Endodermal cell (in vitro differentiated cells): ENCODE data around the gene SUPT3H. TPM values are rescaled to one million over a fixed set of nuclear protein-coding genes. Genes with fewer than 3 reads are reported as not detected.
A peak's percentile ranks its signal among the peaks of the same experiment; 100 is the strongest.

Source experiments
- DNase-seq: peaks from one replicate; pipeline ENCODE4 v3.0.0-alpha.2; 2017
- H3K27ac ChIP-seq: 2 replicates; pipeline ENCODE4 v1.5.1; 2013; ENCODE audit warnings: mild to moderate bottlenecking, low read depth, low read length, moderate library complexity
- H3K27me3 ChIP-seq: 2 replicates; pipeline ENCODE4 v1.6.1; 2013; ENCODE audit warnings: mild to moderate bottlenecking, low read length, moderate library complexity; ENCODE audit not compliant: insufficient read depth, control insufficient read depth, poor library complexity, severe bottlenecking
- H3K36me3 ChIP-seq: 2 replicates; pipeline ENCODE4 v1.7.0; 2013; ENCODE audit warnings: mild to moderate bottlenecking, low read length, moderate library complexity; ENCODE audit not compliant: control insufficient read depth, insufficient read depth
- H3K4me1 ChIP-seq: one replicate; pipeline ENCODE4 v1.7.0; 2013; ENCODE audit warnings: low read length; ENCODE audit not compliant: control insufficient read depth, insufficient read depth
- H3K4me3 ChIP-seq: 2 replicates; pipeline ENCODE4 v1.5.1; 2013; ENCODE audit warnings: mild to moderate bottlenecking, low read length, moderate library complexity
- H3K9ac ChIP-seq: 2 replicates; pipeline ENCODE4 v1.6.1; 2013; ENCODE audit warnings: mild to moderate bottlenecking, low read length, moderate library complexity; ENCODE audit not compliant: poor library complexity, severe bottlenecking; ENCODE audit errors: extremely low read depth
- H3K9me3 ChIP-seq: 2 replicates; pipeline ENCODE4 v1.6.1; 2013; ENCODE audit warnings: mild to moderate bottlenecking, low read length, moderate library complexity; ENCODE audit not compliant: control insufficient read depth
- H3K27ac Mint-ChIP-seq: 2 replicates; pipeline ENCODE4 v1.8.0; 2020; ENCODE audit warnings: mixed read lengths
- H3K27me3 Mint-ChIP-seq: 2 replicates; pipeline ENCODE4 v1.8.0; 2021; ENCODE audit warnings: mild to moderate bottlenecking, mixed read lengths; ENCODE audit not compliant: insufficient read depth
- H3K36me3 Mint-ChIP-seq: 2 replicates; pipeline ENCODE4 v1.8.0; 2020; ENCODE audit warnings: low read depth, mixed read lengths
- H3K4me1 Mint-ChIP-seq: 2 replicates; pipeline ENCODE4 v1.8.0; 2020; ENCODE audit warnings: mixed read lengths
- H3K4me3 Mint-ChIP-seq: 2 replicates; pipeline ENCODE4 v1.8.0; 2020; ENCODE audit warnings: mild to moderate bottlenecking, moderate library complexity, mixed read lengths
- H3K9me3 Mint-ChIP-seq: 2 replicates; pipeline ENCODE4 v1.8.0; 2020; ENCODE audit warnings: mild to moderate bottlenecking, mixed read lengths
- CTCF ChIP-seq: fragments of 200-600 bp; sonication (generic); conservative IDR thresholded peaks from 2 replicates; pipeline ENCODE4 v1.5.0; 2021; ENCODE audit warnings: antibody characterized with exemption, mild to moderate bottlenecking
- WGBS, 2 experiments: methylation state at CpG; one replicate each; pipeline versions ENCODE4 v1.1.5 to v1.1.7; 2013; ENCODE audit warnings: missing lambda C conversion rate in 2 of 2, mixed read lengths in 1 of 2; ENCODE audit not compliant: insufficient coverage in 1 of 2, insufficient read length in 1 of 2; 5-methylcytosine and 5-hydroxymethylcytosine counted together
- total RNA-seq, 2 donors: library from RNA; stranded (reverse); fragmentation: NEBNext Ultra II Directional in 1 of 2; extraction: Animal tissue kit (Norgen Biotek cat#: 25700) in 1 of 2; gene quantifications; 2 replicates in 1 of 2; 3 replicates in 1 of 2; pipeline ENCODE4 v1.2.1, GENCODE V29; 2021

Gene SUPT3H
- total RNA-seq, 2 donors from 2014 or later = 32.4 to 34.7 TPM

GRCh38 chr6:45422503-45423110 lies 44.9 kb upstream of the SUPT3H start:
- Histone ChIP-seq H3K9ac (no peak overlapping the region), H3K4me1 (no peaks in the 10 kb centered on the region), H3K27ac (no peak overlapping the region), H3K36me3 (no peaks in the 10 kb centered on the region), H3K9me3 (no peaks in the 10 kb centered on the region), H3K4me3 (peak overlapping the region; percentile 81), H3K27me3 (peaks cover 87% of the 10 kb centered on the region)
- no peak for TF ChIP-seq CTCF
- peak; percentile 84 for DNase-seq
- Mint-ChIP-seq H3K27me3 (peaks cover 88% of the 10 kb centered on the region), H3K4me3 (peak overlapping the region; percentile 69), H3K27ac (no peak overlapping the region), H3K9me3 (no peaks in the 10 kb centered on the region), H3K4me1 (peaks cover 27% of the 10 kb centered on the region), H3K36me3 (no peaks in the 10 kb centered on the region)
- 0% methylated on average over 21 to 55 of the region's 55 CpGs for WGBS, 2 experiments

DNA sequence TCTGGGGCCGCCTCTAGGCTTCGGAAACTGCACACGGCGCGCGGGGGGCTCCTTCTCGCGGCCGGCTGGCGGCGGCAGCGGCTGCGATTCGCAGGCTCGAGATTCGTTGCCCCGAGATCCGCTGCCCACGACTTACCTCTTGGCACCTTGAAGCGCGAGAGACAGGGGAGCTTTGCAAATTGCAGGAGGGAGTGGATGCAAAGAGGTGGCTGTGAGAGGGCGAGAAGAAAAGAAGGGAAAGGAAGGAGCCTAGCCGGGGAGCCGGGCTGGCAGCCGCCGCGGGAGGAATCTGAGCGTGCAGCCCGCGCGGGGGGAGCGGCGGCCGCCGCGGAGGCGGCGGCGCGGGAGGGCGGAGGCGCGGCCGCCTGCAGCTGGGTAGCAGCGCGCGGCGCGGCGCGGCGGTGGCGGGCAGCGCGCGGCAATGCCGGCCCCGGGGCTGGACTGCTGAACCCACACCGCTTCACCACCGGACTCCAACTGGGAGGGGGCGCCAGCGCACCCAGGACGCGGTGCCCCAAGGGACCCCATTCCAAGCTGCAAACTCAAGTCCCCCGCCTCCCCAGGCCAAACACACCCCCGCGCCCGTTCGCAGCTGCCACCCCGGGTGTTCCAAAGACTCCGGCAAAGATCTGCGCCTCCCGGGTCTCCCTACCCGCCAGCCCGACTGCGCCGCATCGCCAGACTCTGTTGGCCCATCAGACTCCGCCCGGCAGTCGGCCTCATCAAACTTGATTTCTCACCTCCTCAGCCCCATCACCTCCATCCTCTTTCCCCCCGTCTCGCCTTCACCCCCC lies 44.2 kb upstream of the SUPT3H start:
- H3K9me3 ChIP-seq = no peaks in the 10 kb centered on the region
- peaks cover 91% of the 10 kb centered on the region for H3K27me3 ChIP-seq
- peak overlapping the region; percentile 81 for H3K4me3 ChIP-seq
- Mint-ChIP-seq H3K36me3 (no peaks in the 10 kb centered on the region), H3K4me1 (peaks cover 27% of the 10 kb centered on the region), H3K9me3 (no peaks in the 10 kb centered on the region), H3K27me3 (peaks cover 92% of the 10 kb centered on the region), H3K27ac (no peak overlapping the region), H3K4me3 (peak overlapping the region; percentile 69)
- no peaks in the 10 kb centered on the region for H3K4me1 ChIP-seq
- no peak overlapping the region for H3K9ac ChIP-seq
- no peak for TF ChIP-seq CTCF
- no peak overlapping the region for H3K27ac ChIP-seq
- H3K36me3 ChIP-seq = no peaks in the 10 kb centered on the region
- 0% methylated on average over 24 to 83 of the region's 83 CpGs for WGBS, 2 experiments
- peak; percentile 79 for DNase-seq

GRCh38 chr6:45420909-45421708 lies 43.4 kb upstream of the SUPT3H start:
- DNase-seq = no peak
- Histone ChIP-seq H3K9ac (no peak overlapping the region), H3K27ac (no peak overlapping the region), H3K9me3 (no peaks in the 10 kb centered on the region), H3K27me3 (peaks cover 95% of the 10 kb centered on the region), H3K4me3 (peak overlapping the region; percentile 81), H3K4me1 (no peaks in the 10 kb centered on the region), H3K36me3 (no peaks in the 10 kb centered on the region)
- Mint-ChIP-seq H3K9me3 (no peaks in the 10 kb centered on the region), H3K36me3 (no peaks in the 10 kb centered on the region), H3K27me3 (peaks cover 96% of the 10 kb centered on the region), H3K4me3 (peak overlapping the region; percentile 69), H3K27ac (no peak overlapping the region), H3K4me1 (peaks cover 27% of the 10 kb centered on the region)
- WGBS, 2 experiments = 2 to 10% methylated on average over 6 to 19 of the region's 19 CpGs
- no peak for TF ChIP-seq CTCF
